GM18873 (cell line): ENCODE results near the gene CASQ2.

Experiments used
- ATAC-seq: cut with Tn5 transposase; IDR thresholded peaks from one replicate; pipeline ENCODE4 v1.9.1; 2021; ENCODE audit warnings: mild to moderate bottlenecking, moderate library complexity, moderate number of reproducible peaks; ENCODE audit not compliant: unreplicated experiment, low FRiP score

CASQ2 gene

DNA sequence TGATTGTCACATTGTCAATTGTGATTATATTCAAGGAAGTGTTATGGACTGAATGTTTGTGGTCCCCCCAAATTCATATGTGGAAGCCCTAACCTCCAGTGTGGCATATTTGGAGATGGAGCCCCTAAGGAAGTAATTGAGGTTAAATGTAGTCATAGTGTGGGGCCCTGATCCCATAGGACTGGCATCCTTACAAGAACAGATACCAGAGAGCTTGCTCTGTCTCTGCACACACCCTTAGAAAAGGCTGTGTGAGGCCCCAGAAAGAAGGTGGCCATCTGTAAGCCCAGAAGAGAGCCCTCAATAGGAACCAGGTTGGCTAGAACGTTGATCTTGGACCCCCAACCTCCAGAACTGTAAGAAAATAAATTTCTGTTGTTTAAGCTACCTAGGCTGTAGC lies 98.6 kb downstream of the CASQ2 start:
- ATAC-seq, result no peak

DNA sequence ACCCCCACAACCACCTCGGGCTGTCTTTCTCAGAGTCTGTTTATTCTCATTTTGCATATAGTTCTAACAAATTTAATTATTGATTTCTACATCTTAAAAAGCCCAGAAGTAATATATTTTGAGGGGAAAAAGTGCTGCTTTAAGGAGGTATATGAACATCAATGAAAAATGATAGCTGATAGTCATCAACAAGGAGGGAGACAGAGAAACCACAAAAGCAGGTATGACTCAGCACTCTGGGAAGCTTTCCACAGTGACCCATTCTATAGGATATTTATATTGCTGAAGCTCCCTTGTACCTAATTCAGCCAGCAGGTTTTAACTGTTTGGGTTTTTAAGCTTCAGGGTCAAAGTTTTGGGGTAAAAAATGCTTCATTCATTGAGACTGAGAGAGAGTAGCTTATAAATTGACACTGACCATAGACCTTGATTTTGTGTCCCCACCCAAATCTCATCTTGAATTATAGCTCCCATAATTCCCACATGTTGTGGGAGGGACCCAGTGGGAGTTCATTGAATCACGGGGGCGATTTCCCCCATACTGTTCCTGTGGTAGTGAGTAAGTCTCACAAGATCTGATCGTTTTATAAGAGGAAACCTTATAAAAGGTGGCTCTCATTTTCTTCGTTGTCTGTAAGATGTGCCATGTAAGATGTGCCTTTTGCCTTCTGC lies 99.4 kb downstream of the CASQ2 start:
- no peak for ATAC-seq

DNA sequence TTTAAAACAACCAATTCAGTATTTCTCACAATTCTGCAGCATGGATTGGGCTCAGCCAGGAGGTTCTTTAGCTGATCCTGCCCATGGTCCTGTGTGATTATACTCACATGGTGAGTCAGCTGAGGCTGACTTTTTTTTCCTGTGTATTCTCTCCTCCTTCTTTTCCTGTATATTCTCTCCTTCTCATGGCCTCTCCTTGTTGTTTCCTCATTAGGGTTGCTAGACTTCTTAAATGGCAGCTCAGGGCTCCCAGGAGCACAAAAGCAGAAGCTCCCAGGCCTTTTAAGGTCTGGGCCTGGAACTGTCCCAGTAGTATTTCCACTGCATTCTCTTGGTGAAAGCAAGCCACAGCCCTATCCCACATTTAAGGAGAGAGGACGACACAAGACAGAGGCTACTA lies 99.9 kb downstream of the CASQ2 start:
- ATAC-seq, result no peak

DNA sequence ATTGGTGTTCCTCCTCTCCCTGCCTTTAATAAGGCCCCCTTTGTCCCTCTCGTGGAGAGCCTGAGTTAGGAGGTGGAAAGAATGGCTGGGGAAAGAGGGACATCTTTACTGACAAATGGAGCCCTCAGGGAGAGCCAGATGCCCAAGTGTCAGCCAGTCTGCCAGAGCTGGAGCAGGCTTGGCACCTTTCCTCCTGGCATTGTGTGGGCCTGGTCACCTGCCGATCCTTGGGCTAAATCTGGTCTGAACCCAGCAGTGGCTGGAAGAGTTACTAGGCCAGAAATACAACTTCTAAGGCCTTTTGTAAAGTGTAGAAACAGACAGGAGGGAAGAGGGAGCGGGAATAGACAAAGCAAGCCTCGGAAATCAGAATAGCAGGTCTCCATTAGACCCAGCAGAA lies 101.8 kb downstream of the CASQ2 start:
- ATAC-seq, result no peak

DNA sequence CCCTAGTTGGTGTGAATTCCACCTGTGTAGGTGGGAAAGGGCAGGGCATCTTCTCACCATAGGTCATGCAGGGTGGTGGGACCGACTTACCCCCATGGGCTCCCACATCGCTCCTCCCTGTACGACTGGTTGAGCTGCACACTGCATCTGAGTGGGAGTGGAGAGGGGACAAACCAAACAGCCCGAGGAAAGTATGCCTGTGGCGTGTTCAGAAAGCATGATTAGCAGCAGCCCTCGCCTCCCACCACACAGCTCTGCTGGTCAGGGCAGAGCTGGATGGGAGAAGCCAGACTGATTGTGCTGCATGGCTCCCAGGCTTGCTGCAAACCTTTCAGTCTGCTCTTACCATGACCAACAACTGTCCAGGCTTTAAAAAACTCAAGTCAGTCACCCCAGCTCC lies 102.3 kb downstream of the CASQ2 start:
- no peak for ATAC-seq

DNA sequence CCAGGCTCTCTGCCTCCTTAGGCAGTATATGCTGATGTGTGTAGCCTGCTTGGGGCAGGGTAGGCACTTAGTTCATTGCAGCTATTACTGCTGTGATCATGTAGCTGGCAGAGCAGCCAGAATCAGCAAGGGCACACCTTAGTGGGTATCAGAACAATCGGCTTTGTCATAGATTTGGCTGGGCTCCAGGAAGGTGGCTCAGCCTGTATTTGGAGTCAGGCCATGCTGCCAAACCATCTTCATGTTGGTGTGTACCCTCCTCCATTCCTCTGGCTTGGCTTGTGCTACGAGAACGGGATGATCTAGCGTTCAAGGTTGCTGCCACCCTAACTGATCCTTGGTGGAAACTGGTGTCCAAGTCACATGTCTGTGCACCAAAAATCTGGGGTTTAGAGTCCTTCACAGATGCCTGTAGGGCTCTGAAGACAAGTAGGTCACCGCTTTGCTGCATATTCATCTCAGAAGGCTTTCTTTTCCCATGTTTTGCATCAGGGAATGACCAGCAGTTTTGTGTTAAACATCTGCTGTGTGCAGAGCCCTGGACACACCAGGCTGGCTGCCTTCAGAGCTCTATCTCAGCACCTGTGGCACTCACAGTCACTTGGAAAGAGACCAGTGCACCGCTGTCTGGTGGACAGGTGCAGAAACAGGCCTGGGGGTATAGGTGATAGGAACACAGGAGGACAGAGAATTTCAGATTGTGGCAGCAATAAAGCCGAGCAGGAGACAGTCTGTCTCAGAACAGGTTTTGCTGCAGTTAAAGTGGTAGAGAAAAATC lies 103.0 kb downstream of the CASQ2 start:
- no peak for ATAC-seq

DNA sequence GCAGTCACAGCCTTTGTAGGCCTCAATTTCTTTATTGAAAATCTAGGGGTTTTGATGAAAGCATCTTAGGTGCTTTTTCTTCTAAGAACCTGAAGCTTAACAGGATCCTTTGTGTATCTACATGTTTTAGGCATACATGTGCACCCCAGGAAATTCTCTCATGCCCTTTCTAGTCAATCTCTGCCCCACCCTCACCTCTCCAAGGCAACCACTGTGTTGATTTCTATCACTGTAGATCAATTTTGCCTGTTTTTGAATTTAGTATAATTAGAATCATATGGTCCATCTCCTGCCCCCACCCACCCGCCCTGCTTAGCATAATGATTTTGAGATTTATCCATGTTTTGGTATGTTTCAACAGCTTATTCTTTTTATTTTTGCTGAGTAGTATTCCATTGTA lies 107.4 kb downstream of the CASQ2 start:
- no peak for ATAC-seq

DNA sequence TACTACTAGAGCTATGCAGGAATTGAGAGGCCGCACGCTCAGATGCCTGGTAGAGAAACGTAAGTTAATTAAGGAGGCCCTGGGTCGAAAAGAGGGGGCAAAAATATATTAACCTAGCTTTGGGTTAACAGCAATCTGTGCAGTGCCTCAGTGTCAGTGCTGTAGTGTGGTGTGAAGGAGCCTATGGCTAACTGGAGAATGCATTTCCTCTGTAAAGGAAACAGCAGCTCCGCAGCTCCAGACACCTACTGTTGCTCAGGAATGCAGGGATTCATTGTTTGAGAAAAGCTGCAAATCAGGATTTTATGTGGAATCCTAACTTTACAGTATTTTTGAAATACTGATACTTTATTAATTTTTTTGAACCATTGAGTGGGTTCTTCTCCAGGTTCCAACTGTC lies 108.4 kb downstream of the CASQ2 start:
- ATAC-seq, result no peak

DNA sequence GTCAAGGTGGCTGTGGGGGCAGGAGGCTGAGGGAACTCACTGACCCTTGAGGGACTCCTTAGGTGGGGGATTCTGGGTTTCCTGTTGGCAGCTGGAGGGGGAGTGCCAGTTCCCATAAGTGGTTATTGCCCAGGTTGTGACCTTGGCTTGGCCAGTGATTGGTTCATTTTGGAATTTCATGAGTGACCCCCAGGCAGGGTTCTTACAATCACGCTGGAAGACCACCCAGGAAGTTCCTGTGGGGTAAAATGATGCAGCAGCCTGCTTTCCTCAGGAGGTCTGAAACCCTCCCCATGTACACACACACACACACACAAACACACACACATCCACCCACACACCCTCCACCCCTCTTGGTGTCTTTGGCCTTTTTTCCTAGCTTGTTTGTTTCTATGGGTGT lies 109.9 kb downstream of the CASQ2 start:
- ATAC-seq, result no peak

DNA sequence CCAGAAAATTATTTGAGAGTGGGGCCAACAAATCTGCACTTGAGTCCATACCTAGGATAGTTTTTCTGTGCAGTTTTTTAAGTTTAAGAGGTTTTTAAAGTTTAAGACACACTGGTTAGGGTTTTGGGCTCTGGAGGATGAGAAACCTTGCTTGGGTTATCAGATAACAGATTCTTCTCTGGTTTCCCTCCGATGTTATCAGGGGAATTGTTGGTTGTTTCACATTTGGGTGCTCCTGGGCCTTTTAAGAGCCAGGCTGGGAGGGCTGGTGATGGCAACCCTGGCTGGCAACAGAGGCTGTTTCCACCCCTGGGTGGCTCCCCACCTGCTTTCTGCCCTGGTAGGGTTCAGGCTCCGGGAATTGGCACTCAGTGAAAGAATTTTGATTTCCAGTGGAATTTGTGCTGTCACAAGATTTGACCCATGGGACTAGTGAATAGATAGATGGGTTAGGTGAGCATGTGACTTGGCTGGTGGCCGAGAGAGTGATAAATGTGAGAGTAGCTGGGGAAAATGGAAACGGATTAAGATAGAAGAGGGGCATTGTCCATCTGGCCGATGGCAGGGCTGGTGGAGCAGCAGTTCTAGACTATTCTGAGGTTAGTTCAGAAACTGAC lies 111.9 kb downstream of the CASQ2 start:
- ATAC-seq, result no peak

DNA sequence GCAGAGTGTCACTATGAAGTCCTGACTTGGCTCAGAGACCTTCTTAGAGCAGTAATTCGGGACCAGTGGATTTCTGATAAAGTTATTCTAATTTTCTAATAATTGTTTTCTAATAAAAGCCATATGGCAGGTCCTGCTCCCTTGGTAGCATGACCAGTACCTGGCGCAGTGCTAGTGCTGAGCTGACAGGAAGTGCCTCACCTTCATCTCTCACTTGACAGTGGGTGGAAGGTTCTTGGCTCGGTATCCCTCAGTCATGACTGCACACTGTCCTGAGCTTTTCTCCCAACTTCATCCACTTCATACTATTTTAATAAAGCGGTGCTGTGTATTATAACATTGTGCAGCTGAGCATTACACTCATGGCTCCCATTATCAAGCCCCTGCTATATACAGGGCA lies 112.6 kb downstream of the CASQ2 start:
- no peak for ATAC-seq

DNA sequence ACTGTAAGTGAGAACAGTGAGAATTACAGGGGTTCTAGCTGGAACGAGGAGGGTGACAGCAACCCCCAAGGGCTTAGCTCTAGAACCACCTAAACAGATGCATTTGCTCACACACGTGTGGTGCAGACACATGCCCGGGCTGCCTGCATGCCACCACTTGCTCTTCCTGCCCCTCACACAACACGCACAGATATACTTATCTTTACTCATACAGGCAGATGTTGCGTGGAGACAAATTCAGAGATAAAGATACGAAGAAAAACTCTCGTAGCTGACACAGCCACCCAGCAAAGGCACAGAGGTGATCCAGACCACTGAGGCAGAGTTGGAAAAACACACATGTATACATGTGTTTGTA lies 113.2 kb downstream of the CASQ2 start:
- no peak for ATAC-seq

DNA sequence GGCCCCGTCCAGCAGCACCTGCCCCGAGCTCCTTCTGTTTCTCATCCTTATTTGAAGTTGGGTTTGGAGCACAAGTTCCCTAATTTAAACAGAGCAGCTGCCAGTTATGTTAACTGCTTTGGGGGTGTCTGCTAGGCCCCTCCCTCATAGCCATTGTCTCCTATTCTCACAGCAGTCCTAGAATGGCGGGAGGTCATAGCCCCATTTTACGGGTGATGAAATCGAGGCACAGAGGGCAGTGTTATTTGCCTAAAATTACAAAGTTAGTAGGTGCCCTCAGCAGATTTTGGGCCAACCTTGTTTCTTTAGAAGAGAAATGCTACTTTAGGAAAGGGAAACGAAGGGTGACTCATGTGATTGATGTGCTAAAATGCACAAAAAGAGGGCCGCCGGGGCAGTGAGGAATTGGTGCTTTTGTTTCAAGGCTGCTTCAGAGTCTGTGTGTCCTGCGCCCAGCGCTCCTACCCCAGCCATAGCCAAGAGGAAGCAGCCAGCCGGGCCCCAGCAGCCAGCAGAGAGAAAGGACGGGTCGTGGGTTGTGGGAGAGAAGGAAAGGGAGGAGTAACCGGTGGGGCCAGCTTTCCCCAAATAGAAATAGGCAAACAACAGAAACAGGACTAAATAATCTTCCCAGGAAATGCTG lies 113.7 kb downstream of the CASQ2 start:
- no peak for ATAC-seq

DNA sequence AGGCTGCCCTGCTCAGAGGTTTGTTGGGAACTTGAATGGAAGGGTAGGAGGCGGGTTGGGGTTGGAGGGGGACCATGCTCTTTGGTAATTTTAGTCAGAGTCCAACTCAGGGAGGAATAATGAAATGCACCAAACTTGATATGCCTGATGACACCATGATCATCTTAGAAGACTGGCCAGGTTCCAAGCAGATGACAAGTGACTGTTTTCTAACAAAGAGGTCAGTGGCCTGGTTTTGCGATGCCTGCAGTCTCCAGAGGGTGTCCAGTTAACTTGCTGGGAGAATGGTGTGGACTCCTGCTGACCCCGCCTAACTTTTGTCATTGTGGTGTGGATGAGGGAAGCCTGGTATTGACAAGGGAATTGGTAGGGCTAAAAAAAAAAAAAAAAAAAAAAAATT lies 114.4 kb downstream of the CASQ2 start:
- ATAC-seq, result no peak

DNA sequence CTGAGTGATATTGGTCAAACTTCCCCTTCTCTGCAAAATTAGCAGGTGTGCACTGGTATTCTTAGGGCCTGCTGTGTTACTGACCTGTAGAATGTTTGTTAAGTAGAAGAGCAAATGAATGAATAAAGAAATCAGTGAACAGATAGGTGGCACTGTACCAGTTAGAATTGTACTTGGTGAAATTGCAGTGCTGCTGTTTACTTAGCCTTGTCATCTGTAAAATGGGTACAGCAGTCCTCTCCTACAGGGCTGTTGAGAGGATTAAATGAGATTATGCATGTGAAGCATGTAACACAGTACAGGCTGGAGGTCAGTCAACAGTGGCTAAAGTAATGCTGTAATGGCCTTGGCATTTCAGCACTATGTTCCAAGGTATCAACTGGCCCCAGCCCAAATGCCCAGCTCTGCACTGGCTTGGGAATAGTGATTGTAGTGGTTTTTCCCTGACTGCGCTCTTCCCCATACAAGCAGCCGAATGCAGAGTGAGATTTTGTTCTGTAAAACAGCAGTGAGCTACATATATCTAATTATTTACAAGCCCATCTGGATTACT lies 116.2 kb downstream of the CASQ2 start:
- no peak for ATAC-seq

DNA sequence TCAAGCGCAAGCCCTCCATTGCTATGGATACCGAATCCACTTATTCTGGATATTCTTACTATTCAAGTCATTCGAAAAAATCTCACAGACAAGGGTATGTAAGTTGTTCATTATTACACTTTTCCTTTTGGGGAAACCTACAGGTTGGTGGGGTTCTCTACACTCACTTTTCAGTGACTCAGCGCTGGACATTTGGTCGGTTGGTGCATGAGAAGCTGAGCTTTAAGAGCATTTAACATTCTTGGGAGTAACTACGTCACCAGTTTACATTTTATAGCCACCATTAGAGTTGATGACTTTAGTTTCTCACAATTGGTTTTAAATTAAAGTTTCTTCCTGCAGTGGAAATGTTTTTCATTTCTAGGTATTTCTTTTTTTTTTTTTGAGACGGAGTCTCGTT lies 117.1 kb downstream of the CASQ2 start:
- ATAC-seq, result no peak

DNA sequence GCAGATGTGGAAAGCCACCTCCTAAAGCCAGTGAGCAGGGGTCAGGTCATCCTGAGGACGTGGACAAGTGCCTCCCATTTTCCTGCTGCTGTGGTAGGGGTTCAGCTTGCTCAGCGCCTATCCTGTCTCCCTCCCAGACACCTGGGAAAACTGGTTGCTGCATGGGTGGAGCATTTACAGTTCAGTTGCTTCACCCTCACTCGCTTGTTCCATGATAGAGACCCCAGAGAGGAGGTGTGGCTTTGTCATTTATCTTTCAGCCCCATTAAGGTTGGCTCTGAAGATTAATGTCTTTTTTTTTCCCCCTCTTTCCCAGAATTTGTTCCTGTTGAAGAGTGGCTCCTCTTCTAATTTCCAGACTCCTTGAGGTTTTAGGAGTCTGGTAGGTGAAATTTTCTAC lies 117.6 kb downstream of the CASQ2 start:
- ATAC-seq, result no peak
